WTC11 (cell line): Measurements from ENCODE around the gene CLNK. TPM values are rescaled to one million over a fixed set of nuclear protein-coding genes. Genes with fewer than 3 reads are reported as not detected.
"Not testable (repeated sequence)": the region's sequence is repeated elsewhere in the genome, so short reads cannot be mapped to it uniquely, and the experiment has no call there.

Experiments
- ATAC-seq: fragments of 200-7000 bp; cut with Tn5 transposase; 2 replicates; pipeline ENCODE4 v1.10.0; 2021; ENCODE audit warnings: mild to moderate bottlenecking, moderate library complexity
- CTCF ChIA-PET: fragments of 300-600 bp; sonication (Branson Sonifier 250); formaldehyde crosslinking; loops from one replicate; lab custom pipeline; 2021; ENCODE audit warnings: antibody characterized with exemption; lab: Charles Lee
- POLR2A ChIA-PET: fragments of 350-600 bp; sonication (Branson Sonifier 250); formaldehyde crosslinking; loops from one replicate; lab custom pipeline; 2021; ENCODE audit warnings: antibody characterized with exemption; lab: Charles Lee
- DNase-seq: peaks from one replicate; pipeline ENCODE4 v3.0.0; 2021; ENCODE audit warnings: low spot score
- H3K27ac Mint-ChIP-seq: 2 replicates; pipeline ENCODE4 v1.8.0; 2021; ENCODE audit warnings: mixed read lengths
- H3K27me3 Mint-ChIP-seq: 2 replicates; pipeline ENCODE4 v1.8.0; 2021; ENCODE audit warnings: low read depth, mild to moderate bottlenecking, moderate library complexity, mixed read lengths
- H3K36me3 Mint-ChIP-seq: 2 replicates; pipeline ENCODE4 v1.8.0; 2021; ENCODE audit warnings: mixed read lengths
- H3K4me1 Mint-ChIP-seq: 2 replicates; pipeline ENCODE4 v1.8.0; 2022; ENCODE audit warnings: mixed read lengths
- H3K4me3 Mint-ChIP-seq: 2 replicates; pipeline ENCODE4 v1.8.0; 2021; ENCODE audit warnings: mild to moderate bottlenecking, moderate library complexity, mixed read lengths
- H3K9me3 Mint-ChIP-seq: 2 replicates; pipeline ENCODE4 v1.8.0; 2021; ENCODE audit warnings: mixed read lengths
- AFF4 ChIP-seq: sonication (generic); formaldehyde crosslinking; IDR thresholded peaks from 2 replicates; pipeline ENCODE4 v1.8.1; 2023; ENCODE audit warnings: mild to moderate bottlenecking, missing genetic modification reagents, borderline replicate concordance
- ATF6 ChIP-seq: sonication (generic); formaldehyde crosslinking; IDR thresholded peaks from 2 replicates; pipeline ENCODE4 v1.8.1; 2023; ENCODE audit warnings: mild to moderate bottlenecking, missing genetic modification reagents
- E2F1 ChIP-seq: sonication (generic); formaldehyde crosslinking; IDR thresholded peaks from 2 replicates; pipeline ENCODE4 v1.8.0; 2022; ENCODE audit warnings: mild to moderate bottlenecking, missing genetic modification reagents
- ELF4 ChIP-seq: sonication (generic); formaldehyde crosslinking; IDR thresholded peaks from 2 replicates; pipeline ENCODE4 v1.8.1; 2022; ENCODE audit warnings: low read depth, mild to moderate bottlenecking, moderate library complexity, missing genetic modification reagents
- EMX1 ChIP-seq: fragments of 250-450 bp; sonication (Bioruptor Pico); IDR thresholded peaks from 2 replicates; pipeline ENCODE4 v1.8.0; 2021; ENCODE audit warnings: mild to moderate bottlenecking
- NFATC4 ChIP-seq: fragments of 250-450 bp; sonication (Bioruptor Pico); IDR thresholded peaks from 2 replicates; pipeline ENCODE4 v1.9.0; 2021; ENCODE audit warnings: mild to moderate bottlenecking
- NFYB ChIP-seq: sonication (generic); formaldehyde crosslinking; conservative IDR thresholded peaks from 2 replicates; pipeline ENCODE4 v1.8.0; 2022; ENCODE audit warnings: low read depth, missing genetic modification reagents
- NR2C2 ChIP-seq: sonication (generic); formaldehyde crosslinking; IDR thresholded peaks from 2 replicates; pipeline ENCODE4 v1.8.0; 2022; ENCODE audit warnings: mild to moderate bottlenecking, missing genetic modification reagents
- OVOL2 ChIP-seq: fragments of 250-450 bp; sonication (Bioruptor Pico); IDR thresholded peaks from 2 replicates; pipeline ENCODE4 v1.9.0; 2021; ENCODE audit warnings: mild to moderate bottlenecking, borderline replicate concordance
- PREB ChIP-seq: sonication (generic); formaldehyde crosslinking; IDR thresholded peaks from 2 replicates; pipeline ENCODE4 v1.8.1; 2022; ENCODE audit warnings: mild to moderate bottlenecking, missing genetic modification reagents, moderate library complexity, borderline replicate concordance
- TEAD1 ChIP-seq: sonication (generic); formaldehyde crosslinking; IDR thresholded peaks from 2 replicates; pipeline ENCODE4 v1.8.0; 2022; ENCODE audit warnings: mild to moderate bottlenecking, missing genetic modification reagents
- ZBTB21 ChIP-seq: sonication (generic); formaldehyde crosslinking; IDR thresholded peaks from 2 replicates; pipeline ENCODE4 v1.8.1; 2023; ENCODE audit warnings: mild to moderate bottlenecking, missing genetic modification reagents, borderline replicate concordance
- ZNF138 ChIP-seq: sonication (generic); formaldehyde crosslinking; conservative IDR thresholded peaks from 2 replicates; pipeline ENCODE4 v1.8.1; 2022; ENCODE audit warnings: mild to moderate bottlenecking, moderate library complexity, missing genetic modification reagents
- ZNF219 ChIP-seq: sonication (generic); formaldehyde crosslinking; IDR thresholded peaks from 2 replicates; pipeline ENCODE4 v1.8.0; 2023; ENCODE audit warnings: missing genetic modification reagents, mild to moderate bottlenecking, borderline replicate concordance
- ZNF317 ChIP-seq: sonication (generic); formaldehyde crosslinking; IDR thresholded peaks from 2 replicates; pipeline ENCODE4 v1.8.1; 2023; ENCODE audit warnings: low read depth, mild to moderate bottlenecking, moderate library complexity, missing genetic modification reagents, borderline replicate concordance
- total RNA-seq: library from RNA; stranded (reverse); gene quantifications from 3 replicates; pipeline ENCODE4 v1.2.3, GENCODE V29; 2021
- TF ChIP-seq, protein P1 (sequence below): sonication (generic); formaldehyde crosslinking; IDR thresholded peaks from 2 replicates; pipeline ENCODE4 v1.8.1; 2022; ENCODE audit warnings: low read depth, missing genetic modification reagents, borderline replicate concordance

CLNK gene
- total RNA-seq, 1 experiment from 2014 or later = not detected

GRCh38 chr4:10576236-10576635, 108.3 kb downstream of the CLNK start (continued):
- TF ChIP-seq, protein P1, sequence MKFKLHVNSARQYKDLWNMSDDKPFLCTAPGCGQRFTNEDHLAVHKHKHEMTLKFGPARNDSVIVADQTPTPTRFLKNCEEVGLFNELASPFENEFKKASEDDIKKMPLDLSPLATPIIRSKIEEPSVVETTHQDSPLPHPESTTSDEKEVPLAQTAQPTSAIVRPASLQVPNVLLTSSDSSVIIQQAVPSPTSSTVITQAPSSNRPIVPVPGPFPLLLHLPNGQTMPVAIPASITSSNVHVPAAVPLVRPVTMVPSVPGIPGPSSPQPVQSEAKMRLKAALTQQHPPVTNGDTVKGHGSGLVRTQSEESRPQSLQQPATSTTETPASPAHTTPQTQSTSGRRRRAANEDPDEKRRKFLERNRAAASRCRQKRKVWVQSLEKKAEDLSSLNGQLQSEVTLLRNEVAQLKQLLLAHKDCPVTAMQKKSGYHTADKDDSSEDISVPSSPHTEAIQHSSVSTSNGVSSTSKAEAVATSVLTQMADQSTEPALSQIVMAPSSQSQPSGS (CRISPR knock-in tag) = no peak
- no peak for TF ChIP-seq ZNF317 (CRISPR knock-in tag)
- TF ChIP-seq TEAD1 (CRISPR knock-in tag) = no peak
- no peak for TF ChIP-seq ZNF138 (CRISPR knock-in tag)

- CTCF ChIA-PET = no interaction called here
- DNase-seq = no peak
- no peak for TF ChIP-seq EMX1 (CRISPR knock-in tag)
- no peak for TF ChIP-seq ZBTB21 (CRISPR knock-in tag)
- TF ChIP-seq NR2C2 (CRISPR knock-in tag) = no peak
- no peak for TF ChIP-seq NFATC4
- no peak for TF ChIP-seq ZNF219 (CRISPR knock-in tag)
- no peak for TF ChIP-seq NFYB (CRISPR knock-in tag)
- no peak for TF ChIP-seq ELF4
- no peak for TF ChIP-seq PREB (CRISPR knock-in tag)
- TF ChIP-seq E2F1 = no peak
- TF ChIP-seq ATF6 = no peak
- TF ChIP-seq AFF4 (CRISPR knock-in tag) = no peak
- TF ChIP-seq OVOL2 = no peak
- no peak overlapping the region for H3K27ac Mint-ChIP-seq
- POLR2A ChIA-PET = no interaction called here
- ATAC-seq = no peak
- peaks cover 28% of the 10 kb centered on the region for H3K36me3 Mint-ChIP-seq
- peaks cover 17% of the 10 kb centered on the region for H3K27me3 Mint-ChIP-seq
- H3K9me3 Mint-ChIP-seq = peaks cover 54% of the 10 kb centered on the region
- peaks cover 22% of the 10 kb centered on the region for H3K4me1 Mint-ChIP-seq
- no peak overlapping the region for H3K4me3 Mint-ChIP-seq
Measured at GRCh38 chr4:10575414-10575813, 109.2 kb downstream of the CLNK start.

DNA sequence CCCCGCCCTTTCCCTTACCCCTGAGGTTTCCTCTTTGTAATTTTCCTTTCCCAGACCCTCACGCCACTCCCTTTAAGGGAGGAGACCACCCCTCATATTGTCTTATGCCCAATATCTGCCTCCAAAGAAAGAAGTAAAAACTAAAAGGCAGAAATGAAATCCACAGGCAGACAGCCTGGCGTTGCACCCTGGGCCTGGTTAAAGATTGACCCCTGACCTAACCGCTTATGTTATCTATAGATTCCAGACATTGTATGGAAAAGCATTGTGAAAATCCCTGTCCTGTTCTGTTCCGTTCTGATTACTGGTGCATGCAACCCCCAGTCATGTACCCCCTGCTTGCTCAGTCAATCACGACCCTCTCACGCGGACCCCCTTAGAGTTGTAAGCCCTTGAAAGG, 110.0 kb downstream of the CLNK start:
- Mint-ChIP-seq H3K4me1 (peaks cover 18% of the 10 kb centered on the region), H3K9me3 (peaks cover 54% of the 10 kb centered on the region), H3K36me3 (peaks cover 29% of the 10 kb centered on the region), H3K27me3 (peaks cover 15% of the 10 kb centered on the region)
- CTCF ChIA-PET, ATAC-seq, H3K4me3 Mint-ChIP-seq, DNase-seq, H3K27ac Mint-ChIP-seq, POLR2A ChIA-PET: not testable (repeated sequence)
